Stimulated activated memory B cell treated with anti-CD40 and anti-IgM and Interleukin-4, amounts not matched to agents 10 μg/mL and 1 μg/mL and 100 μg/mL, for 72 hours (primary cell): ENCODE results near the gene CLIC5.

Experiments
- ATAC-seq: fragments of 150-1000 bp; cut with Tn5 transposase; 2 replicates; pipeline ENCODE4 v1.10.0; 2021
- H3K27ac Mint-ChIP-seq: one replicate; pipeline ENCODE4 v1.8.0; 2022; ENCODE audit warnings: mild to moderate bottlenecking, mixed read lengths
- H3K27me3 Mint-ChIP-seq: one replicate; pipeline ENCODE4 v1.8.0; 2022; ENCODE audit warnings: mixed read lengths
- H3K36me3 Mint-ChIP-seq: one replicate; pipeline ENCODE4 v1.8.0; 2022; ENCODE audit warnings: mixed read lengths
- H3K4me1 Mint-ChIP-seq: one replicate; pipeline ENCODE4 v1.8.0; 2022; ENCODE audit warnings: mixed read lengths
- H3K4me3 Mint-ChIP-seq: one replicate; pipeline ENCODE4 v1.8.0; 2022; ENCODE audit warnings: mild to moderate bottlenecking, moderate library complexity, mixed read lengths
- H3K9me3 Mint-ChIP-seq: one replicate; pipeline ENCODE4 v1.8.0; 2022; ENCODE audit warnings: mixed read lengths

The CLIC5 gene

DNA sequence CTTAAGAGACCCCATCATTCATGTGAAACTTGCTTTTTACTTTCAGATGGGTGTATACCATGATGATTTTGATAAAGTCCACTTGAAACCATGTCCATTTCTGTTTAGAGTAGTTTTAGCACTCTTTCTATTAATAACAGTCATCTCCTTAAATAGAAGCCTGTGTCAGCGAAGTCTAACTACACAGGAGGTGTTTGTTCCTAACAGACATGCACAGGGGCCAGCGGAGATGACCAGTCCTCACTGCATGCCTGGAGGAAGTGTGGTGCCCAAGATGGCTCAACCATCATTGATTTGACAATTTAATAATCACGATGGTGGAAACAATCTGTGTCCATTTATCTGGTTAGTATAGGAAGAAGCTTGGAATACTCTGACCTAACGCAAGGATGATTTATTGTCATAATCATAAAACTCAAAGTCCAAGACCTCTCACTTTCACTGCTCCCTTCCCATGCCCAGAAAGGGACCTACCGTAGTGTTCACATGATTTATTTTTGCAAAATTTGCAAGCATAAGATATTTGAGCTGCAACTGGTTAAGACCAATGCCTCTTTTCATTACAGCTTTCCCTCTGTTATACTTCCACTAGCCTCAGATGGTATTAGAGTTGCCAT is 31.0 kb upstream of the CLIC5 start:
- no peaks in the 10 kb centered on the region for H3K36me3 Mint-ChIP-seq
- no peak overlapping the region for H3K27ac Mint-ChIP-seq

GRCh38 chr6:46044881-46045617 is 29.4 kb upstream of the CLIC5 start:
- Mint-ChIP-seq H3K4me1 (no peaks in the 10 kb centered on the region), H3K27ac (no peak overlapping the region), H3K9me3 (no peaks in the 10 kb centered on the region), H3K27me3 (no peaks in the 10 kb centered on the region), H3K36me3 (no peaks in the 10 kb centered on the region), H3K4me3 (no peak overlapping the region)
- ATAC-seq = no peak

More for the DNA sequence above, 31.0 kb upstream of the CLIC5 start:
- no peak overlapping the region for H3K4me3 Mint-ChIP-seq
- no peaks in the 10 kb centered on the region for H3K27me3 Mint-ChIP-seq
- H3K4me1 Mint-ChIP-seq = no peaks in the 10 kb centered on the region
- H3K9me3 Mint-ChIP-seq = no peaks in the 10 kb centered on the region
- no peak for ATAC-seq

DNA sequence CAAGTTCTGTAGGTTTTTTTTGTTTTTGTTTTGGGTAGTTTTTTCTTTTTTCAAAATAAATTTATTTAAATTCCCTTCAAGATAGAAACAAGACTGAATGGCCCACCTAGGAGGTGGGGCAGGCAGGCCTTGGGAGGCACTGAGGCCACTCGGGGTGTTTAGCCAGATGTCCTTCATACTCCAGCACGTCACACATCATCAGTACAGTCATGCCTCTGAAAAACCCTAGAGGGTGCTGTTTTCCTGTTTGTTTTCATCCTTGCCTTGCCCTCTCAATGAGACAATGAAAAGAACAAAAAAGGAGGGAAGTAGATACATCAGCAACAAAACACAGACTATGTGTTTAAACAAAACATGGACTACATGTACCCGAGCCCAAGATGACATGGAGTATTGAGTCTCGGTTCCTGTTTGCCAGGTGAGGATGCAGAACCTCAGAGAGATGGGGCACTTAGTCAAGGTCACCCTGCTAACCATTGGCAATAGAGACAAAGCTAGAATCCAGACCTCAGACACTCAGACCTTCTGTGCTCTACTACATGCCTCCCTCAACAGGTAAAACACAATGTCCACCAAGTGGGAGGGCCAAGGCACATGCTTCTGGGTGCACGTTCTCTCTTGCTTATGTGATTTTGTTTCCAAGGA is 26.8 kb upstream of the CLIC5 start:
- no peaks in the 10 kb centered on the region for H3K36me3 Mint-ChIP-seq
- no peak overlapping the region for H3K4me3 Mint-ChIP-seq
- no peaks in the 10 kb centered on the region for H3K4me1 Mint-ChIP-seq
- H3K27ac Mint-ChIP-seq = no peak overlapping the region
- peak; percentile 65 for ATAC-seq
- H3K9me3 Mint-ChIP-seq = no peaks in the 10 kb centered on the region
- H3K27me3 Mint-ChIP-seq = no peaks in the 10 kb centered on the region

DNA sequence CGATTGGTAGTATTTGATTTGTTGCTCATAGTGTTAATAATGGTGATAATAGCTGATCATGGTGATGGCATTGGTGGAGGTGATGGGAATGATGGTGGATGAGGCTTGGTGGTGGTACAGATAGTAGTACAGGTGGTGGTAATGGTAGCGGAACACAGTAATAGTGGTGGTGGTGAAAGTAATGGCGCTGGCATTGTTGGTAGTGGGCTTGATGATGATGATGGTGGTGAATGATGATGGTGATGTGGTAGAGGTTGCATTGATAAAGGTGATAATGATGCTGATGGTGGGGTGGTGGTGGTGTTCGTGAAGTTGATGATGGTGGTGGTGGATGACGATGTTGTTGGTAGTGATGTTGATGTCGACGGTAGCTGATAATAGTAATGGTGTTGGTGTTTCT is 24.6 kb upstream of the CLIC5 start:
- H3K27ac Mint-ChIP-seq = no peak overlapping the region
- H3K4me3 Mint-ChIP-seq = no peak overlapping the region
- H3K27me3 Mint-ChIP-seq = no peaks in the 10 kb centered on the region

GRCh38 chr6:46039646-46040045 is 24.0 kb upstream of the CLIC5 start:
- H3K4me1 Mint-ChIP-seq = no peaks in the 10 kb centered on the region
- no peaks in the 10 kb centered on the region for H3K9me3 Mint-ChIP-seq
- H3K27me3 Mint-ChIP-seq = no peaks in the 10 kb centered on the region
- no peak overlapping the region for H3K27ac Mint-ChIP-seq
- H3K36me3 Mint-ChIP-seq = no peaks in the 10 kb centered on the region
- no peak overlapping the region for H3K4me3 Mint-ChIP-seq
- ATAC-seq = no peak

More for the DNA sequence above, 24.6 kb upstream of the CLIC5 start:
- H3K9me3 Mint-ChIP-seq = no peaks in the 10 kb centered on the region
- H3K4me1 Mint-ChIP-seq = no peaks in the 10 kb centered on the region
- ATAC-seq = no peak
- no peaks in the 10 kb centered on the region for H3K36me3 Mint-ChIP-seq

DNA sequence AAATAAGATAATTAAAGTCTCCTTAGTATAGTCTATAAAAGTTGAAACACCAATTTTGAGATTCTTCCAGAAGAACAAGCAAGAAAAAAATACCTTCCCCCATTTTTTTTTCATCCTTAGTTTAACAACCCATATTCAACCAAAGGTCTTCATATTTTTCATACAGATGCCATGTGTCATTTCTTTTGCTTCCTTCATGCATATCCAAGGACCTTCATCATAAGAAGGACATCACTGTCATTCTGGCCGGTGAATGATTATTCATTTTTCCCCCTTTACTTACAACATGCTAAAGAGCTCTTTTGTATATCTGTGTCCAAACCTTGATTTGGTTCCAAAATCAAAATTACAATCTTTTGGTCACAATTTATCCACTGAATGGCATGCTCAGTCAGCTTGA is 21.3 kb upstream of the CLIC5 start:
- H3K4me1 Mint-ChIP-seq = no peaks in the 10 kb centered on the region
- no peaks in the 10 kb centered on the region for H3K27me3 Mint-ChIP-seq
- H3K9me3 Mint-ChIP-seq = no peaks in the 10 kb centered on the region
- no peak for ATAC-seq
- H3K36me3 Mint-ChIP-seq = no peaks in the 10 kb centered on the region
- no peak overlapping the region for H3K27ac Mint-ChIP-seq
- H3K4me3 Mint-ChIP-seq = no peak overlapping the region

- Mint-ChIP-seq H3K4me1 (no peaks in the 10 kb centered on the region), H3K27ac (no peak overlapping the region), H3K27me3 (peaks cover 8% of the 10 kb centered on the region), H3K9me3 (no peaks in the 10 kb centered on the region), H3K4me3 (no peak overlapping the region), H3K36me3 (no peaks in the 10 kb centered on the region)
- ATAC-seq = no peak
These were observed 19.6 kb upstream of the CLIC5 start for GRCh38 chr6:46035242-46035641.

GRCh38 chr6:46032110-46032998 is 16.7 kb upstream of the CLIC5 start:
- H3K27ac Mint-ChIP-seq = no peak overlapping the region
- H3K27me3 Mint-ChIP-seq = peaks cover 15% of the 10 kb centered on the region
- ATAC-seq = no peak
- H3K9me3 Mint-ChIP-seq = no peaks in the 10 kb centered on the region
- H3K36me3 Mint-ChIP-seq = no peaks in the 10 kb centered on the region
- no peaks in the 10 kb centered on the region for H3K4me1 Mint-ChIP-seq
- no peak overlapping the region for H3K4me3 Mint-ChIP-seq

DNA sequence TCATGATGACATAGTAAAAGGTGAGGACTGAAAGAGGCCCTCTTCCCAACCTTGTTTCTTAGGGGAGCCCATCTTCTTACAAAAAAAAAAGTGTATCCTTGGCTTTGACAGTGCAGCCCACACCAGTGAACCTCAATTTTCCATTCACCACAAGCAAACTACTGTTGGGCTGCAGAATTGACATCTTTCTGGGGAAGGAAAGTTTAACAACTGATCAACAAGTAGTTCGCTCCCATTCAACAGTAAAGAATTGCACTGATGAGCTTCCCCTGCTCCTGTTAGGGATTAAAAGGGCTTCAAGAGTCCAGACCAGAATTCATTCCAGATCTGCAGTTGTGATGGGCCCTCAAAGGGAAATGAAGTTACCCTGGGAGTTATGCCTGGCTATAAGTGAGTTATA is 13.9 kb upstream of the CLIC5 start:
- Mint-ChIP-seq H3K36me3 (no peaks in the 10 kb centered on the region), H3K4me3 (no peak overlapping the region), H3K4me1 (no peaks in the 10 kb centered on the region), H3K9me3 (no peaks in the 10 kb centered on the region), H3K27me3 (peaks cover 15% of the 10 kb centered on the region), H3K27ac (no peak overlapping the region)
- ATAC-seq = no peak

- no peaks in the 10 kb centered on the region for H3K4me1 Mint-ChIP-seq
- peaks cover 15% of the 10 kb centered on the region for H3K27me3 Mint-ChIP-seq
- H3K4me3 Mint-ChIP-seq = no peak overlapping the region
- no peaks in the 10 kb centered on the region for H3K36me3 Mint-ChIP-seq
- H3K9me3 Mint-ChIP-seq = peaks cover 2% of the 10 kb centered on the region
- ATAC-seq = no peak
- H3K27ac Mint-ChIP-seq = no peak overlapping the region
These were observed 10.6 kb upstream of the CLIC5 start for GRCh38 chr6:46026307-46026706.

GRCh38 chr6:46025573-46025972 is 9.9 kb upstream of the CLIC5 start:
- no peaks in the 10 kb centered on the region for H3K4me1 Mint-ChIP-seq
- H3K4me3 Mint-ChIP-seq = no peak overlapping the region
- no peaks in the 10 kb centered on the region for H3K36me3 Mint-ChIP-seq
- peaks cover 2% of the 10 kb centered on the region for H3K9me3 Mint-ChIP-seq
- H3K27ac Mint-ChIP-seq = no peak overlapping the region
- H3K27me3 Mint-ChIP-seq = peaks cover 10% of the 10 kb centered on the region
- no peak for ATAC-seq

- H3K27me3 Mint-ChIP-seq = no peaks in the 10 kb centered on the region
- no peak overlapping the region for H3K4me3 Mint-ChIP-seq
- no peak for ATAC-seq
- no peak overlapping the region for H3K27ac Mint-ChIP-seq
- H3K36me3 Mint-ChIP-seq = no peaks in the 10 kb centered on the region
- peaks cover 2% of the 10 kb centered on the region for H3K9me3 Mint-ChIP-seq
- no peaks in the 10 kb centered on the region for H3K4me1 Mint-ChIP-seq
These were observed 8.6 kb upstream of the CLIC5 start for GRCh38 chr6:46024124-46024769.

- Mint-ChIP-seq H3K4me1 (no peaks in the 10 kb centered on the region), H3K27me3 (no peaks in the 10 kb centered on the region), H3K27ac (no peak overlapping the region), H3K4me3 (no peak overlapping the region), H3K9me3 (peaks cover 2% of the 10 kb centered on the region), H3K36me3 (no peaks in the 10 kb centered on the region)
- no peak for ATAC-seq
These were observed 7.7 kb upstream of the CLIC5 start for GRCh38 chr6:46023216-46023915.

GRCh38 chr6:46022106-46022948 is 6.7 kb upstream of the CLIC5 start:
- ATAC-seq = no peak
- no peaks in the 10 kb centered on the region for H3K27me3 Mint-ChIP-seq

More at GRCh38 chr6:46022106-46022948, 6.7 kb upstream of the CLIC5 start:
- Mint-ChIP-seq H3K4me3 (no peak overlapping the region), H3K9me3 (peaks cover 2% of the 10 kb centered on the region), H3K27ac (no peak overlapping the region), H3K36me3 (no peaks in the 10 kb centered on the region), H3K4me1 (no peaks in the 10 kb centered on the region)
